ENCODE measurements around the gene BRSK2.
"Not testable (repeated sequence)": the region's sequence is repeated elsewhere in the genome, so short reads cannot be mapped to it uniquely, and the experiment has no call there.

The BRSK2 gene

DNA sequence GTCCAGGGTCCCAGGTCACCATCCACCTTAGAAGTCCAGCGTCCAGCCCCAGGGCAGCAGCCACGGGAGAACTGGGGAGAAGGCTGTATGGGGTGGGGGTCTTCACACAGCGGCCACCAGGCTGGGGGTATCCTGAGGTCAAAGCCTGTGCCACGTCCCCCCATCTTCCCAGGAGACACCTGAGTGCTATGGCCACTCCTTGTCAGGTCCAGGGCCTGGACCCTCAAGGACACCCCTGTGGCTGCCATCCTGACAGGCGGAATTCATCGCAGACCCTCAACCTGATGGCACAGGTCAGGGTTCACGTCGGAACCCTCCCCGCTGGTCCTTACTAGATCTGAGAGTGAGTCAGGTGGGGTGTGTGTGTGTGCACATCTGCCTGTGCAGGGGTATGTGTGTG lies 18.6 kb downstream of the BRSK2 start:
- no peak for FAIRE-seq
- TF ChIP-seq, protein P1, sequence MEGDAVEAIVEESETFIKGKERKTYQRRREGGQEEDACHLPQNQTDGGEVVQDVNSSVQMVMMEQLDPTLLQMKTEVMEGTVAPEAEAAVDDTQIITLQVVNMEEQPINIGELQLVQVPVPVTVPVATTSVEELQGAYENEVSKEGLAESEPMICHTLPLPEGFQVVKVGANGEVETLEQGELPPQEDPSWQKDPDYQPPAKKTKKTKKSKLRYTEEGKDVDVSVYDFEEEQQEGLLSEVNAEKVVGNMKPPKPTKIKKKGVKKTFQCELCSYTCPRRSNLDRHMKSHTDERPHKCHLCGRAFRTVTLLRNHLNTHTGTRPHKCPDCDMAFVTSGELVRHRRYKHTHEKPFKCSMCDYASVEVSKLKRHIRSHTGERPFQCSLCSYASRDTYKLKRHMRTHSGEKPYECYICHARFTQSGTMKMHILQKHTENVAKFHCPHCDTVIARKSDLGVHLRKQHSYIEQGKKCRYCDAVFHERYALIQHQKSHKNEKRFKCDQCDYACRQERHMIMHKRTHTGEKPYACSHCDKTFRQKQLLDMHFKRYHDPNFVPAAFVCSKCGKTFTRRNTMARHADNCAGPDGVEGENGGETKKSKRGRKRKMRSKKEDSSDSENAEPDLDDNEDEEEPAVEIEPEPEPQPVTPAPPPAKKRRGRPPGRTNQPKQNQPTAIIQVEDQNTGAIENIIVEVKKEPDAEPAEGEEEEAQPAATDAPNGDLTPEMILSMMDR (IDR thresholded peaks at IDR 0.05; ENCODE audit: insufficient read depth, missing control alignments): no peak
- DNase-seq (ENCODE audit: insufficient read length, low spot score): no peak

DNA sequence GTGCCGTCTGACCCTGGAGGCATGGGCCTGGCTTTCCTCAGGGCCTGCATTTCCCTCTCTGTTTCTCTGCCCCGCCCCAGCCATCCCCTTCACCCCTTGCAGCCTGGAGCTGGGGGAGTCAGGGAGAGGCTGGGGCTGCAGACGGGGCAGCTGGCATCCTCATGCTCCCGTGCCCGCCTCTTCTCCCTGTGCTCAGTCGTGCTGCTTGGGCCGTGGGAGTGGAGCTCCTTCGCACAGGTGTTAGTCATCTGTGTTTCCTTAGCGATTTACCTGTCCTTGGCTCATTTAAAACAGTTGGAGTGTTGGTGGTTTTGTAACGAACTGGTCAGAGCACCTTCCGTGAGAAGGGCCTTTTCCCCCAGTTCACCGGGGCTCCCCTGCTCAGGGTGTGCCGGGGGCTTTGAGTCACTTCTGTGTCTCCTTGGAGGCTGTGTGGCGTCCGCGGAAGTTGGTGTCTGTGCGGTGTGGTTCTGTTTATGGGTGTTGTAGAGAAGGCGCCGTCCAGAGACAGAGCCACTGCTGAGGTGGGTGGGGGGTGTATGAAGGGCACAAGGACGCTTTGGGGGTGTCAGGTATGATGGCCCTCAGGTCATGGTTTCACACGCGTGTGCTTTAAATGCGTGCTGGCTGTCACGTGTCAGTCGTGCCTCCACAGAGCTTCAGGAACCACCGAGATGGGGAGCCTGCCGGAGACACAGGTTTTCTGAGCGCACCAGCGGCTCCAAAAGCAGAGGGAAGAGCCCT lies 19.5 kb downstream of the BRSK2 start:
- FAIRE-seq (no peak), DNase-seq (ENCODE audit: insufficient read length, low spot score) (no peak)
- TF ChIP-seq, protein P1 (IDR thresholded peaks at IDR 0.05; ENCODE audit: insufficient read depth, missing control alignments): no peak

DNA sequence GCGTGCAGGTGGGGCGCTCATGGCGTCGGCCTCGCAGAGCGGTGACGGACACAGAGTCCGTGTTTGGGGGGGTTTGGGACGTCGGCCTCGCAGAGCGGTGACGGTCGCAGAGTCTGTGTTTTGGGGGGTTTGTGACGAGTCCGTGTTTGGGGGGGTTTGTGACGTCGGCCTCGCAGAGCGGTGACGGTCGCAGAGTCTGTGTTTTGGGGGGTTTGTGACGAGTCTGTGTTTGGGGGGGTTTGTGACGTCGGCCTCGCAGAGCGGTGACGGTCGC lies 20.1 kb downstream of the BRSK2 start:
- DNase-seq (ENCODE audit: insufficient read length, low spot score); FAIRE-seq: not testable (repeated sequence)

DNA sequence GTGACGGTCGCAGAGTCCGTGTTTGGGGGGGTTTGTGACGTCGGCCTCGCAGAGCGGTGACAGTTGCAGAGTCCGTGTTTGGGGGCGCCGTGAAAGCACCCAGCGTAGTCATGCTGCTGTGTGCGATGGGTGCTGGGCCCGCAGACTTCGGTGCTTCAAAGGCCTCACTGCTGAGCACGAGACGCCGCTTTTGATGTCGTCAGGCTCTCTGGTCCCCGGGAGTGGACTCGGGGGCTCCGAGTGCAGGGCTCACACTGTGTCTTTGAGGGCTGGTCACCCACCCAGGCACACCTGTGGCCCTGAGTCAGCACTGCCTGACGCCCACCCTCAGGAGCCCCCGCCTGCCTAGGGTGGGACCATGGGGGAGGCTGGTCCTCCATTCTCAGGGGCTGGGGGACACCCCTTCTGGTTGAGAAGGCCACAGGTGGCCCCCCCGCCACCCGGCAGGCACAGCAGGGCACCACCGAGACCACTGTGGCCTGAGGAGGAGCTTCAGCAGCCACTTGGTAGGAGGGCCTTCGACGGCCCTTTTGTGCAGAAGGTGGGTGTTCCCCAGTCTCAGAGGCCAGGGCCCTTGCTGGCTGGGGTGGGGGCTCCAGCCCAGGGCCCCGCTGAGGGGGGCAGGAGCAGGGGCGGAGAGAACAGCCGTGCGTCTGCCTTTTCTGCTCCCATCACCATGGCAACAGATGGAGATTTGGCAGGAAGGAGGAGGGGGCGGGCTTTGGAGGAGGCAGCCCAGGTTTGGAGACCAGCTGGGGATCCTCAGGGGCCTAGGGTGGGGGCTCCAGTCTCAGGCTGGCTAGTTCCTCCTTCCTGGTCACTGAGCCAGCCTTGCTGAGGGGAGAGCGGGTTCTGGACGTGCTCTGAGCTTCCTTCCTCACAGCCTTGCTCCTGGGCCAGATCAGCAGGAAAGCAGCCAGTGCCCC lies 20.9 kb downstream of the BRSK2 start:
- DNase-seq (ENCODE audit: insufficient read length, low spot score) (no peak), FAIRE-seq (no peak)
- TF ChIP-seq, protein P1 (IDR thresholded peaks at IDR 0.05; ENCODE audit: insufficient read depth, missing control alignments): no peak

DNA sequence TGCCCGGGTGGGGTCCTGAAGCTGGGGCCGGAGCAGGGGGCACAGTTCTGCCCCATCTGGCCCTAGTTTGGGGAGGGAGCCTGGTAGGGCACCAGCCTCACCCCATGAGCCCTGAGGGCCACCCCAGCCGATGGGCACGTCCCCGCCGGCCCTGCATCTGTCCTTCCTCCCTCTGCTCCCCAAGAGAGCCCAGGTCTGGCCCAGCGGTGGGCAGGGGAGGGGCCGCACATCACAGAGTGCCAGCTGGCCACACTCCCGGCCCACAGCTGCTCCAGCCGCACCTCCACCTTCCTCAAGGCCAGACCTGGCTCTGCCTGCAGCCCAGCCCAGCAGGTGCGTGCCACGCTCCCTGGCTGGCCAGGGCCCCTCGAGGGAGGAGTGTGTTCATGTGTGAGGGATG lies 21.6 kb downstream of the BRSK2 start:
- FAIRE-seq: no peak
- DNase-seq (ENCODE audit: insufficient read length, low spot score): no peak

DNA sequence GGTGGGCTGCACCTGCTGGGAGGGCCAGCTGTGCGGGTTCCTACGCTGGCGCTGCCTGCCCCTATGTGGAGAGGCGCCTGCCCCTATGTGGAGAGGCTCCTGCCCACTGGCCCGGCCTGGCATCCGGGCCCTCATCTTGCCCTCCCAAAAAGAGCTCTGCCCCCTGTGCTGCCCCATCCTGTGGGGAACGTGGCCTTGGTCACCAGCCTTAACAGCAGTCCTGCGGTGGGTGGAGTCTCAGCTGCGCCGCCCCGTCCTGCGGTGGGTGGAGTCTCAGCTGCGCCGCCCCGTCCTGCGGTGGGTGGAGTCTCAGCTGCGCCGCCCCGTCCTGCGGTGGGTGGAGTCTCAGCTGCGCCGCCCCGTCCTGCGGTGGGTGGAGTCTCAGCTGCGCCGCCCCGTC lies 22.0 kb downstream of the BRSK2 start:
- not testable (repeated sequence) for FAIRE-seq; DNase-seq (ENCODE audit: insufficient read length, low spot score)

More for the DNA sequence above, 21.6 kb downstream of the BRSK2 start:
- TF ChIP-seq, protein P1 (IDR thresholded peaks at IDR 0.05; ENCODE audit: insufficient read depth, missing control alignments): no peak

DNA sequence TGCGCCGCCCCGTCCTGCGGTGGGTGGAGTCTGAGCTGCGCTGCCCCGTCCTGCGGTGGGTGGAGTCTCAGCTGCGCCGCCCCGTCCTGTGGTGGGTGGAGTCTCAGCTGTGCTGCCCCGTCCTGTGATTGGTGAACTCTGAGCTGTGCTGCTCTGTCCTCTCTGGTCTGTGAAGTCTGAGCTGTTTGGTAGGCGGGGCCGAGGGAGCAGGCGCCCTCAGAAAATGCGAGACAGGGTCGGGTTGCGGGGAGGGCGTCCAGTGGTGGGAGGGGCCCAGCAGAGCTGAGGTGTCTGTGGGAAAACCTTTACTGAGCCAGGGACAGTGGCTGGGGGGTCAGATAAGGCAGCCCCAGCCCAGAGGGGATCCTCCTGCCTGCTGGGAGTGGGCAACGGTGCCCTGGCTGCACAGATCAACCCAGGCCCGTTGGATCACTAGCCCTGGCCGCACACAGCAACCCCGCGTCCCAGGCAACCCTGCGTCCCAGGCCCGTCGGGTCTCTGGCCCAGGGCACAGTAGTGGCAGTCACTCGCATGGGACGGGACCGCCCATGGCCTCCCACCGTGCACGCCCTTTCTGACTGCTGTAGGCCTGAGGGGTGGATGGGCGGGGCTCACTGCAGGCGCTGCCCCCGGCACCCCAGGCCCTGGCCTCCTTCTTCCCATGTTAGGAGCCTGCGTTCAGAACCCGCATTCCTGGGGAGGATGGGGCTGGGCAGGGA lies 22.8 kb downstream of the BRSK2 start:
- TF ChIP-seq, protein P1 (IDR thresholded peaks at IDR 0.05; ENCODE audit: insufficient read depth, missing control alignments): no peak
- DNase-seq (ENCODE audit: insufficient read length, low spot score) (no peak), FAIRE-seq (no peak)

DNA sequence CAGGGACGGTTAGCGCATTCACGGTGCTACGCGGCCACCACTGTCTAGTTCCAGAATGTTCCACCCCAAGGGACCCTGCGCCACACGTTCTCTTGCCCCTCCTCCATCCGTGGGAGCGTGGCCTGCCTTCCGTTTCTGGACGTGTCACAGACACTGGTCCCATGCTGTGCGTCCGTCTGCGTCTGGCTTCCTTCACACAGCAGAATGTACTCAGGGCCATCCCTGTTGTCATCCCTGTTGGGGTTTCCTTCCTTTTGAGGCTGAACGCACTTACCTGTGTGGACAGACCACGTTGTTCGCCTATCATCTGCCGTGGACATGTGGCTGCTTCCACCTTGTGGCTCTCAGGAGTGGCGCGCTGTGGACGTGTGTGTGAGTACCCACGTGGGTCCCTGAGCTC lies 24.9 kb downstream of the BRSK2 start:
- FAIRE-seq (no peak), DNase-seq (ENCODE audit: insufficient read length, low spot score) (no peak)
- TF ChIP-seq, protein P1 (IDR thresholded peaks at IDR 0.05; ENCODE audit: insufficient read depth, missing control alignments): no peak

Measured in D721Med (cell line).